ENCODE results near the gene RWDD2A. TPM values are rescaled to one million over a fixed set of nuclear protein-coding genes. Genes with fewer than 3 reads are reported as not detected.

RWDD2A gene
- total RNA-seq, 1 donor from 2014 or later: 3.9 TPM

- TF ChIP-seq, protein P1, sequence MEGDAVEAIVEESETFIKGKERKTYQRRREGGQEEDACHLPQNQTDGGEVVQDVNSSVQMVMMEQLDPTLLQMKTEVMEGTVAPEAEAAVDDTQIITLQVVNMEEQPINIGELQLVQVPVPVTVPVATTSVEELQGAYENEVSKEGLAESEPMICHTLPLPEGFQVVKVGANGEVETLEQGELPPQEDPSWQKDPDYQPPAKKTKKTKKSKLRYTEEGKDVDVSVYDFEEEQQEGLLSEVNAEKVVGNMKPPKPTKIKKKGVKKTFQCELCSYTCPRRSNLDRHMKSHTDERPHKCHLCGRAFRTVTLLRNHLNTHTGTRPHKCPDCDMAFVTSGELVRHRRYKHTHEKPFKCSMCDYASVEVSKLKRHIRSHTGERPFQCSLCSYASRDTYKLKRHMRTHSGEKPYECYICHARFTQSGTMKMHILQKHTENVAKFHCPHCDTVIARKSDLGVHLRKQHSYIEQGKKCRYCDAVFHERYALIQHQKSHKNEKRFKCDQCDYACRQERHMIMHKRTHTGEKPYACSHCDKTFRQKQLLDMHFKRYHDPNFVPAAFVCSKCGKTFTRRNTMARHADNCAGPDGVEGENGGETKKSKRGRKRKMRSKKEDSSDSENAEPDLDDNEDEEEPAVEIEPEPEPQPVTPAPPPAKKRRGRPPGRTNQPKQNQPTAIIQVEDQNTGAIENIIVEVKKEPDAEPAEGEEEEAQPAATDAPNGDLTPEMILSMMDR (IDR thresholded peaks at IDR 0.05): no peak
- no peaks in the 10 kb centered on the region for H3K4me1 ChIP-seq
- ATAC-seq (no peak), DNase-seq (no peak)
- H3K4me3 ChIP-seq: no peak overlapping the region
- no peak overlapping the region for H3K27ac ChIP-seq
- intact Hi-C loops (cut with DNase I): no loop called here
- H3K27me3 ChIP-seq (ENCODE audit: low read depth): no peaks in the 10 kb centered on the region
- H3K36me3 ChIP-seq: peaks cover 87% of the 10 kb centered on the region
- no peaks in the 10 kb centered on the region for H3K9me3 ChIP-seq
These were observed 33.0 kb upstream of the RWDD2A start for GRCh38 chr6:83160167-83160566.

GRCh38 chr6:83167726-83168278 lies 25.4 kb upstream of the RWDD2A start:
- Histone ChIP-seq H3K4me3 (no peak overlapping the region), H3K9me3 (no peaks in the 10 kb centered on the region), H3K36me3 (peaks cover 100% of the 10 kb centered on the region), H3K27me3 (ENCODE audit: low read depth) (no peaks in the 10 kb centered on the region), H3K4me1 (no peaks in the 10 kb centered on the region), H3K27ac (no peak overlapping the region)
- no peak for DNase-seq
- intact Hi-C loops (cut with DNase I): no loop called here
- no peak for ATAC-seq
- TF ChIP-seq, protein P1 (IDR thresholded peaks at IDR 0.05): no peak

GRCh38 chr6:83168556-83168955 lies 24.6 kb upstream of the RWDD2A start:
- H3K9me3 ChIP-seq: no peaks in the 10 kb centered on the region
- ATAC-seq (no peak), DNase-seq (no peak)
- no peak overlapping the region for H3K27ac ChIP-seq
- no peak overlapping the region for H3K4me3 ChIP-seq
- H3K36me3 ChIP-seq: peaks cover 100% of the 10 kb centered on the region
- no peaks in the 10 kb centered on the region for H3K27me3 ChIP-seq (ENCODE audit: low read depth)
- intact Hi-C loops (cut with DNase I): no loop called here
- TF ChIP-seq, protein P1 (IDR thresholded peaks at IDR 0.05): no peak
- no peaks in the 10 kb centered on the region for H3K4me1 ChIP-seq

DNA sequence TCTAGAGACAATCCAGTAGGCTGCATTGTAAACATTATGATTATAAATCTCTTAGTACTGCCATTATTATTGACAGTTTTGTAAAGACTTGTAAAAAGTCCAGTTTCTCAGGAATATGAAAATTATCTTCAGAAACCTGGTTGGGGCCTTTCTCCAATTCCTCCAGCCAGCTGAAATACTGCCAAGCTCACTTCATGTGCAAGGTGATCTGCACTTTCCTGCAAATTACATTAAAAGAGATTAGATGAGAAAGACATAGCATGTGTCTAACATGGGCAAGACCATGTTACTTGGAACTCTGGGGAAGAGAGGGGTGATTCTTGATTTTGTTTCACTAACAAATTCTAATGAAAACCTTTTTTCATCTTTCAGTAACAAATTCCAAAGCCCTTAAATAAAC lies 24.1 kb upstream of the RWDD2A start:
- no peaks in the 10 kb centered on the region for H3K9me3 ChIP-seq
- DNase-seq: no peak
- no peak overlapping the region for H3K4me3 ChIP-seq
- H3K27me3 ChIP-seq (ENCODE audit: low read depth): no peaks in the 10 kb centered on the region
- intact Hi-C loops (cut with DNase I): no loop called here
- H3K27ac ChIP-seq: no peak overlapping the region
- no peaks in the 10 kb centered on the region for H3K4me1 ChIP-seq
- TF ChIP-seq, protein P1 (IDR thresholded peaks at IDR 0.05): no peak
- H3K36me3 ChIP-seq: peaks cover 100% of the 10 kb centered on the region
- ATAC-seq: no peak

DNA sequence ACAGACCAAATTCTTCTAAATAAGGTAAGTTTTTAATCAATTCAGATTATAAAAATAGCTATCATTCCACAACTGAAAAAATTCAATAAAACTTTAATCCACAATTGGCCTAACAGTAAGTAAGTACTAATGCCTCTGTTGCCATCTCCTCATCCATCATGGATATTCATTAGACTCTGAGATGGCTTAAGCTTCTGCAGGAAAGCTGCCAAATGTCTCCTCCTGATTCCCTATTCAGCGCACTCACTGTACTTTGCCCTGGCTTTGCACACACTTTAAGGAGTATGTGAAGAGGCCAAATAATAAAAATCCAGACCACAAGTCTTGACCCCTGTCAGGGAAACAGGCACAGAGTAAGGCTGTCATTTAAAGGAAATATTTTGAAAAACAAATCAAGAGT lies 23.6 kb upstream of the RWDD2A start:
- Histone ChIP-seq H3K4me1 (no peaks in the 10 kb centered on the region), H3K27me3 (ENCODE audit: low read depth) (no peaks in the 10 kb centered on the region), H3K36me3 (peaks cover 100% of the 10 kb centered on the region), H3K27ac (no peak overlapping the region), H3K9me3 (no peaks in the 10 kb centered on the region), H3K4me3 (no peak overlapping the region)
- DNase-seq: no peak
- intact Hi-C loops (cut with DNase I): no loop called here
- ATAC-seq: no peak
- TF ChIP-seq, protein P1 (IDR thresholded peaks at IDR 0.05): no peak
